Stimulated activated CD4-positive, alpha-beta T cell treated with anti-CD3 and anti-CD28 coated beads, Interleukin-15, amount 100 ng/mL, for 1 hour (primary cell): Measurements from ENCODE around the gene HOXA5.

Source experiments
- DNase-seq, 2 donors: peaks; one replicate each; pipeline ENCODE4 v3.0.0-alpha.2; 2020; ENCODE audit warnings: low read depth in 1 of 2, low spot score in 1 of 2

The HOXA5 gene

GRCh38 chr7:27149842-27150567 is 6.5 kb upstream of the HOXA5 start:
- DNase-seq: no peak

DNA sequence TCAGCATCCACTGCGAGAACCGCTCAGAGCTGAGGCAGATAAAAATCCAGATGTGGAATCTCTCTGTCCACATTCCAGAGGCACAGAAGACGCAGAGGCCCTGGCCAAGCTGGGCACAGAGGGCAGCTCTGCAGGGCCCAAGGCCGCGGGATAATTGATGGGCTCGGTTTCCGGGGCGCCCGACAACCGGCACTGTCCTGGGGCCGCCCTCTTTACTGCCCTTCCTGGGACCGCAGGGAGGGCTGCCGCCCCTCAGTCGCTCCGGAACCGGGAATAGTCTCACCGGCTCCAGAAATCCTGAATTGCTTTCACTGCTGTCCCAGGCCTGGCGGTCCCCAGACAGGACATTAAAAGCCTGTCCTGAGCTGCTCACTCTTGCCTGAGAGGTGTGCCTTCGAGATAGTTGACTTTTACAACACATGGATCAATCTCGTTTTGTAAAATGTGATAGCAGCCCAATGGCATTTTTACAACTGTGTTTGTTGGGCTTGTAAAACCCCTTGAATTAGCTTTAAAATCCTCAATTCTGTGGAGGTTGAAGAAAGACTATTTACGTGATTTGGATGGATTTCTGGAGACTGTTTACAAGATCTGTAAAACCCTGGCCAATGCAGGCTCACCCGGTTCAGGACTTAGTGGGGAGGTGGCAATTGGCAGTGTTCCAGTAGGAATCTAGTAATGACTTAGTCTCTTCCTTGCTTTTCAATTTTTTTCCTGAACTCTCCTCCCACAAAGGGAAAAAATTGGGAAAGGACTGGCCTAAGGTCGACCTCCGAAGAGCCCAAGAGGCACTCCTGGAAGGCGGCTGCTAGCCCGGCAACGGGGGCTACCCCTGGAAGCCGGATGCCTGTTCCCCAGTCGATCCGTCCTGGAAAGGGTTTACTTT is 5.5 kb upstream of the HOXA5 start:
- DNase-seq: no peak

DNA sequence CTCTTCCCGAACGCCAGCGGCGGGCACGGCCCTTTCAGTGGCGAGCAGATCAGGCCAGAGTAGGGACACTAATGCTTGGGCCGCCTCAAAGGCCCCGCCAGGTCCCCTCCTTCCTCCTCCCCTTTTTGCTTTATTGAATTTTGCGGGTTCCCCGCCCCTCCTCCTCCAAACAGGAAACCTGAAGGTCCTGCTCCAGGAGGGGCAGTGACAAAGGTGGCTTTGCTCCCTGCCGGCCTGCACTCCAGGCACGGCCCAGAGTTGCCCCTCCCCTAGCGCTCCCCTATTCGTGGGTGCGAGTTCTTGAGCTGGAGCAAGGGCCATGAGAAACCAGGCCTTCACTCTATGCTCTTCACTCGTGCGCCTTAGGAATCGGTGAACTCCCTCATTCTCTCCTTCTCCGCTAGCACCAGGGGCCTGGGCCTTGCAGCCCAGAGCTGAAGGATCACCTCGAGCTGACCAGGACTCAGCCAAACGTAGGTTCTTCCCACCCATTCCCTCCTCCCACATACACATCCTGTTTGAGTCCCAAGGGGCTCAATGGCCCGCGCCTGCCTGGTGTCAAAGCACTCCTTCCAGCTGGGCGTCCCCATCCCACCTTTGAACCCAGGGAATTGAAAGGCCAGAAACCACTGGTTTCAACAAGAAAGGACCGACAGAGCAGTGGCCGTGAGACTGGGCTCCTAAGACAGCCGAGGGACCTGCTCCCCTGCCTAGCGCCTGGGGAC is 4.7 kb upstream of the HOXA5 start:
- DNase-seq: no peak

DNA sequence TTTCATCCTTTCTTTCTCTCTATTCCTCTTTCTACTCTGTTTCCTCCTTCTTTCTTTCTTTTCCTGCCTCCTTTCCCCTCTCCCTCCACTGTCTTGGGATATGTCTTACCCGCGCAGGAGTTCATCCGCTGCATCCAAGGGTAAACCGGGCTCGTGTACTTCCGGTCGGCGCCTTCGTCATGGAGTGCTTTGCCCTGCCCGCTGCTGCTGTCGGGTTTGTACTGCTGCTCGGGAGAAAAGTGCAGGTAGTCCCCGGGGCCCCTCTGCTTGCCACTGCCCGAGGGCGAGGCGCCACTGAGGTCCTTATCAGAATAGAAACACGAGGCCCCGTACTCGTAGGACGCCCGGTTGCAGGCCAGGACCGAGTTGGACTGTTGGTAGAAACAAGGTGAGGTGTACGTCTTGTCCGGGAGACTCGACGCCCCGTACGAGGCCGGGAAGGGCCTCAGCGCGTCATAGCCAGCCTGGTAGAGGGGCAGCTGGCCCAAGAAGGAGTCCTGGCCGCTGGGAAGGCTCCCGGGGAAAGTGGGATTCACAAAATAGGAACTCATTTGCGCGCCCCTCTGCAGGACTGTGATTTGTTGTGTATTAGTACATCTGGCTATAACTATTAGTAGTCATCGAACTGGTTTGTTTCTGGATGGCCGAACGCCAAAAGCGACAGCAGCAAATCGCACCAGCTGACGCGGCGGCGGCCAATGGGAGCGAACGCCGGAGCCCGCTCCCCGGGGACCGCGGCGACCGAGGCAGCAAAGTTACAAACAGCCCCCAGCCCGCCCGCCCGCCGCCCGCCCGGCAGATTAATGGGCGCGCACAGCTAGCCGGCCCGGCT is 3.9 kb upstream of the HOXA5 start, which contains the start of gene HOXA6:
TSS of gene HOXA6 (minus strand) at position 576 of the 832 bp plus-strand sequence. CDS start at position 551, 25 bp downstream.
- DNase-seq: no peak

GRCh38 chr7:27146491-27147198 is 3.2 kb upstream of the HOXA5 start:
- no peak for DNase-seq

DNA sequence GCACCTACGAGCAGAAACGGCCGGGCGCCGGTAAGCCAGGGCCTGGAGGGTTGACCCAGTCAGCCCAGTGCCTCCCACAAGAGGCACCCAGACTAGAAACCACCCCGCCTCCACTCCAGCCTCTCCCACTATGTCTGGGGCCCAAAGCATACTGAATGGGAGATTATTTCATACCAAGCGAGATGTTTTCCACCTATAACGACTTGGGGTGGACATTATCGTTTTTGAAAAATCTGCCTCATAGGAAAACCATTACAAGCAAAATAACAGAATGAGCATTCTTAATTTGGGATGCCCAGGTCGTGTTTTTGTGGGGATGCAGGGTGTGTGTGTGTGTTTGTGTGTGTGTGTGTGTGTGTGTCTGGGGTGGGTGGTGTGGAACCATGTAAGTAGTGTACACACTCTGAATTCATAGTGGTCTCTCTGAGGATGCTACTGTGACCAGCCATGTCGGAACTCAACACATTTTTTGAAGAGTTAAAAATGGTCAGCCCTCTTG is 2.5 kb upstream of the HOXA5 start:
- DNase-seq: no peak

GRCh38 chr7:27145165-27145913 is 1.9 kb upstream of the HOXA5 start:
- no peak for DNase-seq

GRCh38 chr7:27144781-27145164 is 1.3 kb upstream of the HOXA5 start:
- no peak for DNase-seq

GRCh38 chr7:27143950-27144780 is 684 bp upstream of the HOXA5 start:
- DNase-seq: no peak

DNA sequence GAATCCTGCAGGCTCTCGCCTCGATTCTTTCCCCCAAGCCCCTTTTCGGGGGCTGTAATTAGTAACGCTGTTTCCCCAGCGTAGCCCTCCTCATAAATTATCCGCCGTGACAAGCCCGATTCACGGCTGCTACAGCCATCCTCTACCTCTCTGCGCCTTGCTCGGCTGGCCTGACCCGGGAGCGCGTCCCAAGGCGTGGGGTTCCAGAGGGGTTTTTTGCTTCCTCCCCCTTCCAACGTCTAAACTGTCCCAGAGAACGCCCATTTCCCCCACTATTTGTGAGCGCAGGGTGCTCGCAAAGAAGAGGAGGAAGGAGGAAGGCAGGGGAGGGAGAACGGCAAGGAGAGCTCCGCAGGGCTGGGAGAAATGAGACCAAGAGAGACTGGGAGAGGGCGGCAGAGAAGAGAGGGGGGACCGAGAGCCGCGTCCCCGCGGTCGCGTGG is 880 bp downstream of the HOXA5 start:
- DNase-seq: no peak

- no peak for DNase-seq
These were observed 1.4 kb downstream of the HOXA5 start for GRCh38 chr7:27141923-27142579.

DNA sequence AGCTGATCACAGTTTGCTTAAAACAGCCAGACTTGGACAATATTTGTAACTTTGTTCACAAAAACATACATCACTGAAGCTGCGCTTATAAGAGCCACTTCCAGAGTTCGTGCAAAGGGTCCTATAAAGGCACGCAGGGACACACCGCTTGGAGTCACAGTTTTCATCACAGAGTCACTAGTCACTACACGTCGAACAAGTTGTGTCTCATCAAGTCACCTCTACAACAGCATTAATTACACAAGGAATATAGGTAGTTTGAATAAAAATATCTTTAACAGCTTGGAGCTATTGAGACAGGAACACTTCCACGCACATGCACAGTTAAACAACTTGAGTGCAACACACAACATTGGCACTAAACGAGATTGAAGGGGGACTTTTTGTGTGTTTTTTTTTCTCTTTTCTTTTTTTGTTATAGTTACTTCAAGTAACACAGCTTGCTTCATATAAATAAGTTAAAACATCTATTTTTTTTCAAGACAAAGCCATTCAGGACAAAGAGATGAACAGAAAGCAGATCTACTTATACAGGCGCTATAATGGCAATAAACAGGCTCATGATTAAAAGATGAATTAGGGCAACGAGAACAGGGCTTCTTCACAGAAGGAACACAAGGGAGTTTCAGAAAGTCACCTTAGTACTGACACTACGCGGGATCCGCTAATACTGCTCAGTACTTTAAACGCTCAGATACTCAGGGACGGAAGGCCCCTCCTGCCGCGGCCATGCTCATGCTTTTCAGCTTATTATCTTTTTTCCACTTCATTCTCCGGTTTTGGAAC is 2.2 kb downstream of the HOXA5 start:
- DNase-seq: no peak

GRCh38 chr7:27140126-27140857 is 3.2 kb downstream of the HOXA5 start:
- no peak for DNase-seq

- no peak for DNase-seq
These were observed 4.0 kb downstream of the HOXA5 start for GRCh38 chr7:27139334-27140125.

- no peak for DNase-seq
These were observed 4.5 kb downstream of the HOXA5 start for GRCh38 chr7:27138985-27139333.

- DNase-seq: no peak
These were observed 5.0 kb downstream of the HOXA5 start for GRCh38 chr7:27138472-27138871.
